HG03139 (cell line): Measurements from ENCODE around the gene PRLR.
"Not testable (repeated sequence)": the region's sequence is repeated elsewhere in the genome, so short reads cannot be mapped to it uniquely, and the experiment has no call there.

Experiments
- ATAC-seq: cut with Tn5 transposase; IDR thresholded peaks from one replicate; pipeline ENCODE4 v1.9.1; 2021; ENCODE audit not compliant: unreplicated experiment

Gene PRLR

GRCh38 chr5:35133186-35133585 is 97.1 kb downstream of the PRLR start:
- no peak for ATAC-seq

GRCh38 chr5:35131723-35132122 is 98.6 kb downstream of the PRLR start:
- no peak for ATAC-seq

- no peak for ATAC-seq
These were observed 100.3 kb downstream of the PRLR start for GRCh38 chr5:35129921-35130485.

GRCh38 chr5:35129276-35129675 is 101.0 kb downstream of the PRLR start:
- no peak for ATAC-seq

- ATAC-seq: no peak
These were observed 103.3 kb downstream of the PRLR start for GRCh38 chr5:35127006-35127405.

- no peak for ATAC-seq
These were observed 104.5 kb downstream of the PRLR start for GRCh38 chr5:35125746-35126145.

GRCh38 chr5:35124932-35125331 is 105.4 kb downstream of the PRLR start:
- no peak for ATAC-seq

- ATAC-seq: no peak
These were observed 107.5 kb downstream of the PRLR start for GRCh38 chr5:35122819-35123218.

- ATAC-seq: no peak
These were observed 109.6 kb downstream of the PRLR start for GRCh38 chr5:35120715-35121114.

GRCh38 chr5:35117967-35118366 is 112.3 kb downstream of the PRLR start:
- ATAC-seq: no peak

- no peak for ATAC-seq
These were observed 114.4 kb downstream of the PRLR start for GRCh38 chr5:35115920-35116319.

GRCh38 chr5:35114698-35115097 is 115.6 kb downstream of the PRLR start:
- no peak for ATAC-seq

GRCh38 chr5:35112300-35112699 is 118.0 kb downstream of the PRLR start:
- no peak for ATAC-seq

GRCh38 chr5:35104550-35104949 is 125.7 kb downstream of the PRLR start:
- not testable (repeated sequence) for ATAC-seq

GRCh38 chr5:35103637-35104299 is 126.5 kb downstream of the PRLR start:
- ATAC-seq: no peak

GRCh38 chr5:35101720-35102119 is 128.6 kb downstream of the PRLR start:
- not testable (repeated sequence) for ATAC-seq

GRCh38 chr5:35101016-35101415 is 129.3 kb downstream of the PRLR start:
- no peak for ATAC-seq

- ATAC-seq: no peak
These were observed 132.1 kb downstream of the PRLR start for GRCh38 chr5:35098214-35098613.

- ATAC-seq: no peak
These were observed 133.4 kb downstream of the PRLR start for GRCh38 chr5:35096932-35097331.

- no peak for ATAC-seq
These were observed 134.1 kb downstream of the PRLR start for GRCh38 chr5:35096216-35096615.

GRCh38 chr5:35095366-35095765 is 134.9 kb downstream of the PRLR start:
- ATAC-seq: no peak

- ATAC-seq: no peak
These were observed 135.3 kb downstream of the PRLR start for GRCh38 chr5:35094948-35095347.

GRCh38 chr5:35092703-35093102 is 137.6 kb downstream of the PRLR start:
- ATAC-seq: no peak
